ENCODE measurements around the gene SPDYE9.
"Not testable (repeated sequence)": the region's sequence is repeated elsewhere in the genome, so short reads cannot be mapped to it uniquely, and the experiment has no call there.

SPDYE9 gene, protein sequence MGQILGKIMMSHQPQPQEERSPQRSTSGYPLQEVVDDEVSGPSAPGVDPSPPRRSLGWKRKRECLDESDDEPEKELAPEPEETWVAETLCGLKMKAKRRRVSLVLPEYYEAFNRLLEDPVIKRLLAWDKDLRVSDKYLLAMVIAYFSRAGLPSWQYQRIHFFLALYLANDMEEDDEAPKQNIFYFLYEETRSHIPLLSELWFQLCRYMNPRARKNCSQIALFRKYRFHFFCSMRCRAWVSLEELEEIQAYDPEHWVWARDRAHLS

DNA sequence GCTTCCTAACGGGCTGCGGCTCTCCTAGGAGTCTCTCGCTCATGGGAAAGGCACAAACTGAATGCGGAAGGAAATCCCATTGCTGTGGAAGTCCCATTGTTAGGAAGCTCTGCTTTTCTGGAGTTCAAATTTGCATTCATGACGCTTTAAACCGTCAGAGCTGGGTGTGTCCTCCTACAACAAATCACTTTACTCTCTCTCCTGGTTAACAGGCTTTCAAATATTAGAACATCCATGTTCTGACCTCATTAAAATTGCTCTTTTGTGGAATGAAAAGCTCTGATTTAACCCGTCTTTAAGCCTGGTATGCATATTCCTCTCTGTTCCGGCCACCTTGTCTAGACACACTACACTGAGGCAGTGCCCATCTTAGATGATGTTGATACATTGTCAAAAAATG, at the start of gene SPDYE9:
Gene SPDYE9 (minus strand): TSS at position 101 of the 400 bp plus-strand sequence. CDS start 1,800 bp downstream, outside the sequence.
- DNase-seq = not testable (repeated sequence)

DNA sequence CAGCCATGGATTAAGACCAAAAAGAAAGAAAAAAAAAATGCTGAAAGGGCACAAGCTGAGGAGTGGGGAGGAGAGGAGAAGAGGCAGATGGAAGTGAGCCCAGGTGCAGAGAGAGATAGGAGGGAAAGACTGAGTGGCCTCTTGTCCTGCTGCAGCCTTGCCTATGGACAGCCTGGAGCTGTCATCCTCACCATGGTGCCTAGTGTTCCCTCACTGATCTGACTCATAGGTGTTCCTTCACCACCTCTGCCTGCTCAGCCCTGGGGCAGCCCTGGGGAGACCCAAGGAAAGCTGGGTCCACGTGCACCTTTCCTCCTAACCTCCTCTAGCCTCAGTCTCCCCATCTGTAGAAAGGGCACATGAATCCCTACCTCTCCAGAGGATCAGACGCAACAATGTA, 49.0 kb upstream of the SPDYE9 start:
- DNase-seq = not testable (repeated sequence)

DNA sequence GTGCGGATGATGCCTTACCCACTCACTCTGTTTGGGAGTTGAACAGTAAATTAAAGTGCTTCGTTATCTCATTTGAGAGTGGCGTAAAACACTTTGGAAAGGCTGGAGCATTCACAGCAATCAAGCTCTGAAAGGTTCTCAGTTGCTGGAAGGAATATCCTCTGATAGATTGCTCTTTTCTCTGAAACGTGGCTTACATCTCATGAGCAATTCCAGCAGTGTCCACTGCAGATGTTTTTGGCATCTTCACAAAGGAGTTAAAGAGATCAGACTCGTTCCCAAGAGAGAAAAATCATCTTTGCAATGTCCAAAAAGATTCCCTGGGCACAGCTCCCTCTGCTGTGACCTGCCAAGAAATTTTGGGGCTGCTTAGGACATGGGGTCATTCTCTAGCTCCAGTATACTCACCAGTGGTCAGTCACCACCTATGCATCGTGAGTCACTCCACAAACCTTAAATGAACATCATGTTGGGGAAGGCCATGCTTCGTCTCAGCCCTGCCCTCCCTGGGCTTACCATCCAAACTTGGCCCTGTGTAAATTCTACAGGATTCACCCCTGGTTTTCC, 46.9 kb upstream of the SPDYE9 start:
- DNase-seq = not testable (repeated sequence)

DNA sequence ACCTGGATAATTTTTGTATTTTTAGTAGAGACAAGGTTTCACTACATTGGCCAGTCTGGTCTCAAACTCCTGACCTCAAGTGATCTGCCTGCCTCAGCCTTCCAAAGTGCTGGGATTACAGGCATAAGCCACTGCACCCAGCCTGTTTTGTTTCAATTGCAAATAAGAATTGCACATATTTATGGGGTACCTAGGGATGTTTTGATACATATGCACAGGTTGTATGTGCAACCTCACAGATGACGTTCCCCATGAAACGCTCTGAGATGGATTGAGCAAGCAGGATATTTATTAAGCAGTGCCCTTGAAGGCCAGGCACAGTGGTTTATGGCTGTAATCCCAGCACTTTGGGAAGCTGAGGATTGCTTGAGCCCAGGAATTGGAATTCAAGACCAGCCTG, 44.8 kb upstream of the SPDYE9 start:
- not testable (repeated sequence) for DNase-seq

DNA sequence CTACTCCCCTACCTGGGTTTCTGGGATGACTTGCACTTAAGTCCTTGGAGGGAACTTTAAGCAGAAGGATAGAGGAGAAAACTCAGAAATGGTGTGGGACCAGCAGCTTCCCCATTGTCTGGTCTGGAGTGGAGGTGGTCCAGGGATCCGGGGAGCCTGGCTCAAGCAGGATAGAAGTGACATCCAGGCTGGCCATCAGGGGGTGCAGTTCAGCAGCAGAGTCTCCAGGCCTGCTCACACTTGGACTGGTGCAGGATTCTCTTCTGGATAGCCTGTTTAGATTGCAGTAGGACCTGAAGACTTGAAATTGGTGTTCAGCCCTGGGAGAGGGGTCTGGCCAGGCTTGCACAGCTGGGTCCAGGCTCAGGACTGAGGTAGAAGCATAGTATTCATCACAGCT, 38.3 kb upstream of the SPDYE9 start:
- DNase-seq = not testable (repeated sequence)

DNA sequence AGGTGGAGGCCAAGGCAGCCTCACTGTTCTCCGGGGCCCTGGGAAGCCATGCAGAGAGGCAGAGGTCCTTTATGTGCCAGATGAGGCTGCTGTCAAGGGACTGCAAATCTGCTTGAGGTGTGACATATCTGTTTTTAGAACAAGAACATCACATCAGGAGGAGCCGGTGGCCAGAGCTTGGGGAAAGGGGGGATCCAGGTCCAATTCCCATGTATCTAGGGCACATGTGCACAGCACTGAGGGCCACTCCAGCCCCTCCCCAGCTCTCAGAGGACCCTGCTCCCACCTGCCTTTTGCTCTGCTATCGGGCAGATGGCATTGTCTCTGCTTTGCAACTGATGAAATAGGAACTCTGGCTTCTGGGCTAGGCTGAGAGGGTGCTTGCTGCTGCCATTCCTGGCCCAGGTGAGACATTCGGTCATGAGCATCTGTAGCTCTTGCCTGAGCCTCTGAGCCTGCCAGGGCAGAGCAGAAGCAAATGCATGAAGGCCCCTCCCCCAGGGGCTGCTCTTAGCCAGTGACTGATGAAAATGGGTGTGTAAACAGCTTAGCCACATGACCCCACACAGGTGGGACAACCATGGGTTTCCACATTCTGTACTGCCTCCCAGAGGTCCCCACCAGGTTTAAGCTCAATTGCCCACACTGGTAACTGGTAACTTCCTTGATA, 37.1 kb upstream of the SPDYE9 start:
- not testable (repeated sequence) for DNase-seq

DNA sequence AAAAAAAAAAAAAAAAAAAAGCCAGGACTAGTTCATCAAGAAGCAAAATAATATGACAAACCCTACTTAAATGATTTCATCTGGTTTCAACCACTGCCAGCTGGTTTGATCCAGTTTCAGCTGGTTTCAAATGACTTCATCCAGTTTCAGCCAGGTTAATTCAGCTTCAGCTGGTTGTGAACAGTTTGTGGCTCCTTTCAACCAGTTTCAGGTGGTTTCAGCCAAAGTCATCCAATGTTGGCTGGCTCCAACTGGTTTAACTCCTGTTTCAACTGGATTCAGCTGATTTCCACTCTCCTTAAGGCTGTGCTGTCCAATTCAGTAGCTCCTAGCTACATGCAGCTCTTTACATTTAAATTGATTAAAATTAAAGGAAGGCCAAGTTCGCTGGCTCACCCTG, 32.3 kb upstream of the SPDYE9 start:
- DNase-seq = not testable (repeated sequence)

DNA sequence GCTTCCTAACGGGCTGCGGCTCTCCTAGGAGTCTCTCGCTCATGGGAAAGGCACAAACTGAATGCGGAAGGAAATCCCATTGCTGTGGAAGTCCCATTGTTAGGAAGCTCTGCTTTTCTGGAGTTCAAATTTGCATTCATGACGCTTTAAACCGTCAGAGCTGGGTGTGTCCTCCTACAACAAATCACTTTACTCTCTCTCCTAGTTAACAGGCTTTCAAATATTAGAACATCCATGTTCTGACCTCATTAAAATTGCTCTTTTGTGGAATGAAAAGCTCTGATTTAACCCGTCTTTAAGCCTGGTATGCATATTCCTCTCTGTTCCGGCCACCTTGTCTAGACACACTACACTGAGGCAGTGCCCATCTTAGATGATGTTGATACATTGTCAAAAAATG, 28.0 kb downstream of the SPDYE9 start, which contains the start of gene SPDYE11:
Gene SPDYE11 (minus strand): TSS at position 101 of the 400 bp plus-strand sequence. CDS start 1,800 bp downstream, outside the sequence.
- not testable (repeated sequence) for DNase-seq

DNA sequence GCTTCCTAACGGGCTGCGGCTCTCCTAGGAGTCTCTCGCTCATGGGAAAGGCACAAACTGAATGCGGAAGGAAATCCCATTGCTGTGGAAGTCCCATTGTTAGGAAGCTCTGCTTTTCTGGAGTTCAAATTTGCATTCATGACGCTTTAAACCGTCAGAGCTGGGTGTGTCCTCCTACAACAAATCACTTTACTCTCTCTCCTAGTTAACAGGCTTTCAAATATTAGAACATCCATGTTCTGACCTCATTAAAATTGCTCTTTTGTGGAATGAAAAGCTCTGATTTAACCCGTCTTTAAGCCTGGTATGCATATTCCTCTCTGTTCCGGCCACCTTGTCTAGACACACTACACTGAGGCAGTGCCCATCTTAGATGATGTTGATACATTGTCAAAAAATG, 56.2 kb downstream of the SPDYE9 start, which contains the start of gene SPDYE8:
Gene SPDYE8 (minus strand): TSS at position 101 of the 400 bp plus-strand sequence. CDS start 1,800 bp downstream, outside the sequence.
- DNase-seq = not testable (repeated sequence)

Data from NCI-H2029 treated with DMSO at 0.1 percent for 48 hours (cell line).